Left forelimb (tissue), 1 donor: ENCODE results near the gene HTT.
"Not testable (repeated sequence)": the region's sequence is repeated elsewhere in the genome, so short reads cannot be mapped to it uniquely, and the experiment has no call there.

ENCODE experiments used
- DNase-seq: peaks from one replicate; pipeline ENCODE4 v3.0.0-alpha.2; 2018; ENCODE audit warnings: low spot score

HTT gene

DNA sequence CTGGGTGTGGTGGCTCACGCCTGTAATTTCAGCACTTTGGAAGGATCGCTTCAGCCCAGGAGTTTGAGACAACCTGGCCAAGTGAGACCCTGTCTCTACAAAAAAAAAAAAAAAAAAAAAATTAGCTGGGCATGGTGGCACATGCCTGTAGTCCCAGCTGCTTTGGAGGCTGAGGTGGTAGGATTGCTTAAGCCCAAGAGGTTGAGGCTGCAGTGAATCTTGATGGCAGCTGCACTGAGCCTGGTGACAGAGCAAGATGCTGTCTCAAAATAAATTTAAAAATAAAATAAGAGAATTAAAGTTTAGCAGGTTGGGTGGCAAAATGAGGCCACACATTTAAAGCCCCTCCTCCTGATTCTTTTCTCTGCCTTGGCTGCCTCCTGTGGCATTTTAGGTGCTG, 47.1 kb downstream of the HTT start:
- DNase-seq: no peak

DNA sequence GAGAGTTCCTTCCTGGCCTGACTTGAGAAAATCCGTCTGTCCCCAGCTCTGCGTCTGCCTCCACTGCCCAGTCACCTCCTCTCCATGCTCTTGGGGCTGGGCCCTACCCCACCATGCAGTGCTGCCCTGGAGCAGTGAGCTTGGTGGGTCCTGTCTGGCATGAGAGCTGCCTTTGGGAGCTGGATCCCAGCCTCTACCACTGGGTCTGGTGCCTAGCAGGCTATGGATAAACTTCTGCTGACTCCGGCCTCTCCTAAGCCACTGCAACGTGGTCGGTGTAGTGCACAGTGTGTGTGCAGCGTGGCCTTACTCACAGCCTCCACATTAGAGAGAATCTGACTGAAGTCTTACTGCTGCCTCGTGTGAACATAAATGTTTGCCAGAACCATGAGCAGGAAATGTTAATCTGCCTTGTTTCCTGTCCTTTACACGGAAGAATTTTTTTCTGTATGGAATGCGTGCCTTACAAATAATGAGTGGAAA, 47.6 kb downstream of the HTT start:
- DNase-seq: no peak

DNA sequence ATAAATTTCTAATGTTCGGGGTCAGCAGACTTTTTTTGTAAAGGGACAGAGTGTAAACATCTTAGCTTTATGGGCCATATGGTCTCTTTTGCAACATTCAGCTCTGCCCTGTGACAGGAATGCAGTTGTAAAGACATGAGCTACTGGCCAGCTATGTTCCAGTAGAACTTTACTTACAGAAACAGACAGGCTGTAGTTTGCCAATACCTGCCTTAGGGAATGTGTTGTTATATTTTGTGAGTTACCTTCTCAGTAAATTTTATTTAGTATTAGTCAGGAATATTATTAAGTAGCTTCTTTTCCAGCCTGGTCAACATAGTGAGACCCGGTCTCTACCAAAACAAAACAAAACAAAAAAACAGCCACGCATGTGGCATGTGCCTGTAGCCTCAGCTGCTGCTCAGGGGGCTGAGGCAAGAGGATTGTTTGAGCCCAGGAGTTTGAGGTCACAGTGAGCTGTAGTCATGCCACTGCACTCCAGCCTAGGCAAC, 48.7 kb downstream of the HTT start:
- no peak for DNase-seq

DNA sequence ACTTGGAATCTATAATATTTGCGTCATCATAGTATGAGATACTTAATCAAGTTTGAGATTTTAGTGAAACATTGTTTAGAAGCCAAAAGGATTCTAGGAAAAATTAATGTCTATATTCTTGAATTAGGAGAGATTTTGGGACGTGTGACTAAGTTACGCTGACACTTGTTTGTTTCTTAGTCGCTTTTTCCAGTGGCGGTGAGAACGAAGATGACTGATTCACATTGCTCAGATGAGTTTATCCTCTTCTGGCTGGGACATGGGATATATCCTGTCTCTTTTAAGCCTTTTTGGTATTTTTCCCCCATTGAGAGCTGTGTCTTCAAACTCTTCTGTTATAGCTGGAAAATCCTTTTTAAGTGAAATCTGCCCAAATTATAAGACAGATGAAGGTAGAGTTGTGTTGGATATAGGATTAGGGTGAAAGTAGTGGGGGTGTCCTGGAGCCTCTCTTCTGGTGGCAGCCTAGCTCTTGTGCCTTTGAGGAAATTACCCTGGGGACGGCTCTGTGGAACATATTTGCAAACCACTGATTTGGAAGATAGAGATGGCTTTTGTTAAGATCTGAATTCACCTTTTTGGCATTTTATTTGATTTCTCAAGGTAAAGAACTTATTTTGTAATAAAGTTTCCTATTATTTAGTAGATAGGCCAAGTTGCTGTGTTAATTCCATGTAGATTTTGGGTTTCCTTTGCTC, 49.7 kb downstream of the HTT start:
- DNase-seq: no peak

DNA sequence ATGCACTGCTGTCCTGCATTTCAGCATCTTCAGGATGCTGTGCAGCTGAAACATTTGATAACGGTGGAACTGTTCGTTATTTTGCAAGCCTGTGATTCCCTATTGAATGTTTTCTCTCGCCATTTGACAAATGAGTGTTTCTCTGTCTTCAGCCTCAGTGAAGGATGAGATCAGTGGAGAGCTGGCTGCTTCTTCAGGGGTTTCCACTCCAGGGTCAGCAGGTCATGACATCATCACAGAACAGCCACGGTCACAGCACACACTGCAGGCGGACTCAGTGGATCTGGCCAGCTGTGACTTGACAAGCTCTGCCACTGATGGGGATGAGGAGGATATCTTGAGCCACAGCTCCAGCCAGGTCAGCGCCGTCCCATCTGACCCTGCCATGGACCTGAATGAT, 52.6 kb downstream of the HTT start:
- DNase-seq: no peak

DNA sequence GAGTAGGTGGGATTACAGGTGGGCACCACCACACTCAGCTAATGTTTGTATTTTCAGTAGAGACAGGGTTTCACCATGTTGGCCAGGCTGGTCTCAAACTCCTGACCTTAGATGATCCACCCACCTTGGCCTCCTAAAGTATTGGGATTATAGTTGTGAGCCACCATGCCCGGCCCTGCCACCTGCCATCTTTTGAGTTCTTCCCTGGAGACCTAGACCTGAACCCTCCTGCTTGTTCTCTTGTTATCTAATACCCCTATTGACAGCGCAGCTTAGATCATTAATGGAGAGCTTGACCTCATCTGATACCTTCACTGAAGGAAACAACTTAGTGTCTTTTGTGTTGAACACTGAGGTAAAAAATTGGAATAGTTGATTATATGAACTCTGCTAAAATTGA, 53.6 kb downstream of the HTT start:
- DNase-seq: no peak

DNA sequence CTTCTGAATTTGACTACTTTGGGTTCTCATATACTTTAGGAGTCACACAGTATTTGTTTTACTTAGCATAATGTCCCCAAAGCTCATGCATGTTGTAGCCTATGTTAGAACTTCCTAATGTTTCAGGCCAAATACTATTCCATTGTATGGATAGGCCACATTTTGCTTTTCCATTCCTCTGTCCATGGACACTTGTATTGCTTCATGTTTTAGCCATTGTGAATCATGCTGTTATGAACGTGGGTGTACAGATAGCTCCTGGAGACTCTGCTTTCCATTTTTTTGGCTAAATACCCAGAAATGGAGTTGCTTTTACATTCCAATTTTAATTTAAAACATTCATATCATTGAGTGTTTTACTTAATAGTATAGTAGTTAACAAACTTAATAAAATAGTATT, 54.5 kb downstream of the HTT start:
- no peak for DNase-seq

DNA sequence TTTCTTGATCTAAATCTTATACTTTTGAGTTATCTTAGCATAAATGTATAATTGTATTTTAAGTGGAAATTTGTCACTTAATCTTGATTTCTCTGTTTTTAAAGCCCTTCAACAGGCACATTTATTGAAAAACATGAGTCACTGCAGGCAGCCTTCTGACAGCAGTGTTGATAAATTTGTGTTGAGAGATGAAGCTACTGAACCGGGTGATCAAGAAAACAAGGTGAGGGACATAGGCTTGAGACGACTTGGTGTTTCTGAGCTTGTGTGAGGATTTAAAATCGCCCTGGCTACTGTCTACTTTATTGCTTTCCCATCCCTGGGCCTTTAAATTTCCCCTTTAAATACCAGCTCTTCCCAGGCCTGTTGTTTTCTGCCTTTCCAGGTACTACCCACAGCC, 55.7 kb downstream of the HTT start:
- no peak for DNase-seq

DNA sequence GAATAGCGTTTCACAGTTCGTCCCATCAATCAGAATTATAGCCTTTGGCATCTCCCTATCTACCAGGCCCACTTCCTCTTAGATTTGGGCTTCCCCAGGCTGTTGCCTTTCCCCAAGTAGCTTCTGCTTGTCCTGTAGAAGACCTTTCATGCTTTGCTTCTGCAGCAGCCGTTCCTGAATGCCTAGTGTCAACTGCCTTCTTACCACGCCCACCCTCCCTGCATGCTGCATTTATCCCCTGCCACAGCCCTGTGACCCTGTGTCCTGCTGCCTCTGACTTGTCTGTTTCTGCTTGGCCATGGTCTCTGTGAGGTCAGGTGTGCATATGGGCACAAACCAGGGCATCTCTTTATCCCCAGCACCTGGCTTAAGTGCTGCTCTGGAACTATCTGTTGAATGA, 56.3 kb downstream of the HTT start:
- no peak for DNase-seq

DNA sequence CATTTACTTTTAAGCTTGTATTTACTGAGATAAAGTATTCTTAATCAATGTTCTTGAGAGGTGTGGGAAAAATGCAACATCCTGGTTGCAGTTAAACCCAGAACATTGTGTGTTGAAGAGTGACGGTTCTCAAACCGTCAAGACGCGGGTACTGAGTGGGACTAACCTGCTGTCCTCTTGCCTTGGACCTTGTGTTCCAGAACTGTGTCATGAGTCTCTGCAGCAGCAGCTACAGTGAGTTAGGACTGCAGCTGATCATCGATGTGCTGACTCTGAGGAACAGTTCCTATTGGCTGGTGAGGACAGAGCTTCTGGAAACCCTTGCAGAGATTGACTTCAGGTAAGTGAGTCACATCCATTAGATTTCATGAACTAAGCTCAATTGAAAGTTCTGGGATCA, 59.7 kb downstream of the HTT start:
- no peak for DNase-seq

DNA sequence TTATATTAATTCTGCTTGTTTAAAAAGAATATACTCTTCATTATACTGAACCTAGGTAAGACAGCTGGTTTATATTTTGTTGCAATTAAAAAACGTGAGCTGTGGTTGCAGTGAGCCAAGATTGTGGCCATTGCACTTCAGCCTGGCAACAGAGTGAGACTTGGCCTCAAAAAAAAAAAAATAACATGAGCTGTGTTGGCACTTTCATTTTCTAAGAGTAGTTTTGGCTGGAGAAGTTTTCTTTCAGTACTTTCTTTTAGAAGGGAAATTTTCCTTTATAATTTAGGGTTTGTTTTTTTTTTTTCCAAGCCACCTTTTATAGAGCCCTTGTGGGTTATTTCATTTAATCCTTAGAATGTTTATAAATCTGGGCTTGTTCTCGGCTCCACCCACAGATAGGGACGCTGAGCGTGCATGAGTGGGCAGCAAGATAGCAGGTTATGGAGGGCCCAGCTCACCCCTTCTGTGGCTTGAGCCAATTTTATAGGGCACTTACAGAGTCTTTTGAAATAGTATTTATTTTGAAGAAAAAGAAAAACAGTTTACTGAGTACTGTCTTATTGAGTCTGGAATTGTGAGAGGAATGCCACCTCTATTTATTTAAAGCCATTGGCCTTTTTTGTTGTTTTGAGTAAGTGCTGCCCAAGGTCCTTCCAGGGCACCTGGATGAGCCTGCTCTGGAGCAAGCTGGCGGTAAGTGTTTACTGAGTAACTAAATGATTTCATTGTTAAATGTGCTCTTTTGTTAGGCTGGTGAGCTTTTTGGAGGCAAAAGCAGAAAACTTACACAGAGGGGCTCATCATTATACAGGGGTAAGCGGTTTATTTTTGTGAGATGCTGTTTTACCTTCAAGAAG, 60.9 kb downstream of the HTT start:
- no peak for DNase-seq

DNA sequence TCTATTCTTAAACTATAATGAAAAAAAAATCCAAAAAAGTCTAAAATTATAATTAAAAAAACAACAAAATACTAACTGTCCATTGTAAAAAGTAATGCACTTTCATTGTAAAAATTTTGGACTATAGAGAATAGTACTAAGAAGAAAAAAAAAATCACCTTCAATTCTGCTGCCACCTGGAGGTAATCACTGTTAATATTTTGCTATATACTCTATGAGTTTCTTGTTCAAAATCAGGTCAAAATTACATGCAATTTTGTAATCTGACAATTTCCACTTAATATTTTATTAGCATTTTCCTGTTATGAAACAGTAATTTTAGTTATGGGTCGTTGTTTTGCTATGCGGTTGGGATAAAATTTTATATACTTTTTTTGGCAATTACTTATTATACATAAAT, 62.0 kb downstream of the HTT start:
- no peak for DNase-seq

DNA sequence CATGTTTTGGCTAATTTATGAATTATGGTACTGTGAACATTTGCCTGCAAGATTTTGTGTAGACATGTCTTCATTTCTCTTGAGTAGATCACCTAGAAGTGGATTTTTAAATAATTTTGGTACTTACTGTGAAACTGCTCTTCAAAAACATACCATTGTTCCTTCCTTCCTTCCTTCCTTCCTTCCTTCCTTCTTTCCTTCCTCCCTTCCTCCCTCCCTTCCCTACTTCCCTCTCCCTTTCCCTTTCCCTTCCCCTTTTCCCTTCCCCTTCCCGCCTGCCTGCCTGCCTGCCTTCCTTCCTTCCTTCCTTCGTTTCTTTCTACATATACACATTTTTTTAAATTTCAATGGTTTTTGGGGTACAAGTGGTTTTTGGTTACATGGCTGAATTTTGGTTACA, 63.4 kb downstream of the HTT start:
- no peak for DNase-seq

DNA sequence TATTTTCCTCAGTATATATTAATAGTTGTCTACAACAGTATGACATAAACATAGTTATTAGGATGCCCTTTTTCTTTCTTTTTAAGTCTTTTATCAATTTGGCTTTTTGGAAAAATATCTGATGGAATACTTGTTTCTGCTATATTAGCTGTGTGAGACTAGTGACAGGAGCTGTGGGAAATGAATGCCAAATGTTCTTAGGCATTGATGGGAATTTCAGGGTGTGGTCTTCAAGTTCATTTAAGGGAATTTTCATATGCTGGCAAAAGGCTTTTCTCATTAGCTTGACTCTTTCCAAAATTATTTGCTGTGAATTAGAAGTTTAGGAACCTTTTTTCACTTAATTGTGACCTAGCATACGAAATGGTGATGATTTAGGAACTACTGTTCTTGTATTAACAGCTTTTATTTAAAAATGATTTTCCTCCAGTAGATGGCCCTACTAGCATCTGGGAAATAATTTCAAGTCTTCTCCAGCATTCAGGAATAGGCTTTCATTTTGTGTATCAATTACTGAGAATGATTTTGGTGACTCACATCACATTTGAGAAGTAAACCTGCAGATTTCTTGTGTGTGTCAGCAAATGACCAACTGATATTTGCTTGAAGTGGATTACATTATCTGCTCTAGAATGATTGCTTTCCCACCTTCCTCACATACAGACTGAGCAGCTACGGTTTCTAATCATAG, 70.9 kb downstream of the HTT start:
- no peak for DNase-seq

DNA sequence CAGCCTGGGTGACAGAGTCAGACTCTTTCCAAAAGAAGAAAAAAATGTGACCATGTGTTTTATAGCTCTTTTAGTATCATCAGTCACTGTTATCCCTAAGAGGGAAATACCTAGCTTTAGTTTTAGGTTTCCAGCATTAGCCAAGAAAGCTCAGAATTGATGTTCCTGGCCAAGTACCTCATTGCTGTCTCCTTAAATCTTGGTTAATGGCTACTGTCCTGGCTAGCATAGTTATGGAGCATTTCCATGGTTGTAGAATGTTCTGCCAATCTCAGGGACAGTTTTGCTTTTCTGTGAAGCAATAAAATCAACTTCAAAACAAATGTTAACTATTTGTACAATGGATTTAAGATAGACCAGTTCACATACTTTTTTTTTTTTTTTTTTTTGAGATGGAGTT, 74.4 kb downstream of the HTT start:
- no peak for DNase-seq

DNA sequence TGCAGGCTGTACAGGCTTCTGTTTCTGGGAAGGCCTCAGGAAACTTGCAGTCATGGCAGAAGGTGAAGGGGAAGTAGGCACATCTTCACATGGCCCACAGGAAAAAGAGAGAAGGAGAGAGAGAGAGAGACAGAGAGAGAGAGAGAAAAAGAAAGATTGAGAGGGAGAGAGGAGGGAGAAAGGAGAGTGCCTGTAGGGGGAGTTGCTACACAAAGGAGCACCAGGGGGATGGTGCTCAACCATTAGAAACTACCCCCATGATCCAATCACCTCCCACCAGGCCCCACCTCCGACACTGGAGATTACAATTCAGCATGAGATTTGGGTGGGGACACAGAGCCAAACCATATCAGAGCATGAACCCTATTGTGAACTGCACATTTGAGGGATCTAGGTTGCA, 76.8 kb downstream of the HTT start:
- DNase-seq: not testable (repeated sequence)

DNA sequence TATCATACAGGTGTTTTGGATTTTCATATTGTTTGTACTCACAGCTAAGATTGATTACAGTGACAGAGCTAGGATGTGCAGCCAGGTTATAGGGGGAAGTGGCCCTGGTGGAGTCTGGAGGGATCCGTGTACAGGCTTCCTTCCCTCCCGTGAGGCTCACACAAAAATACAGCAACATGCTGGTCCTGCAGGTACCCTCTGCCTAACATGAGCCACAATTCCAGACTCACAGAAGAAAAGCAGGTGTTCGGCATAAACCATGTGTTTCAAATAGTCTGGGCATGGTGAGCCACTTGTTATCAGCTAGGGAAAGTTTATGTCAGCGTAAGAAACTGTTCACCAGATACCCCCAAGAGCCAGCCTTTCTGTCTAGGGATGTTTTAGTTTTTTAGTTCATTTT, 82.9 kb downstream of the HTT start:
- DNase-seq: no peak

DNA sequence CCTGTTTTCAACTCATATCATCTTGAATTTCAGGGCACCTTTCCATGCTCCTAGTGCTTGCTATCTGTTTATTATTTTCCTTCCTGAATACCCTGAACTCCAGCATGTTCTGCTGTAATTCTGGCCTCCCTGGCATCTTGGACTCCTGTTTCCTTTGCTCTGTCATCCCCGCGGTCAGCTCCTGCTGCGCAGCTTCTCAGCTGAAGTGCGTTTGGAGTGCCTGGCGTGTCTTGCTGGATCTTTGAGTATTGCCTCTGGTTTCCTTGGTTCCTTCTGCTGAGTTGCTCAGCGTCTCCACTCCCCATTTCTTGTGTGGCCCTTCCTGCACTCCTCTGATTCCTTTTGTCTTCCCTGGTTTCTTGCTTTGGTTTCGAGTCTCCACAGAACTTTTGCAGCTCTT, 84.4 kb downstream of the HTT start:
- DNase-seq: no peak

DNA sequence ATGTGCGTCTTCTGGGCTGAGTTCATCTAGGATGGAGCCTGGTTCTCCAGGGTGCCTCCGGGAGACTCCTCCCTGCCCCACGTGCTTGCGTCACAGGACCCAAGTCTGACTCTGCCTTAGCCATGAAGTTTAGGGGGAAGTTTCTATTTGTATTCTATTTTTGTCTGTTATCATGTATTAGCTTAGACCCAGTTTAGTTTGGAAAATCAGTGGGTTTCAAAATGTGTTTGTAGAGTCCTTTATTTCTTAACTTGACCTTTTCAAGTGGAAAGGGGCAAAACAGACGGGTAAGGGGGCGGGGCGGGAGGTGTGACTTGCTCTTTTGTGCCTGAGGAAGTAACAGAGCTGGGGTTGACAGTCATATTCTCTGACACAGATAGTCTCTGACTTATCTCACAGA, 86.0 kb downstream of the HTT start:
- no peak for DNase-seq

DNA sequence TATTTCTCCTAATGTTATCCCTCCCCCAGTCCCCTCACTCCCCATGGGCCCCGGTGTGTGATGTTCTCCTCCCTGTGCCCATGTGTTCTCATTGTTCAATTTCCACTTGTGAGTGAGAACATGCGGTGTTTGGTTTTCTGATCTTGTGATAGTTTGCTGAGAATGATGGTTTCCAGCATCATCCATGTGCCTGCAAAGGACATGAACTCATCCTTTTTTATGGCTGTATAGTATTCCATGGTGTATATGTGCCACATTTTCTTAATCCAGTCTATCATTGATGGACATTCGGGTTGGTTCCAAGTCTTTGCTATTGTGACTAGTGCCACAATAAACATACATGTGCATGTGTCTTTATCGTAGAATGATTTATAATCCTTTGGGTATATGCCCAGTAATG, 86.6 kb downstream of the HTT start:
- DNase-seq: not testable (repeated sequence)

DNA sequence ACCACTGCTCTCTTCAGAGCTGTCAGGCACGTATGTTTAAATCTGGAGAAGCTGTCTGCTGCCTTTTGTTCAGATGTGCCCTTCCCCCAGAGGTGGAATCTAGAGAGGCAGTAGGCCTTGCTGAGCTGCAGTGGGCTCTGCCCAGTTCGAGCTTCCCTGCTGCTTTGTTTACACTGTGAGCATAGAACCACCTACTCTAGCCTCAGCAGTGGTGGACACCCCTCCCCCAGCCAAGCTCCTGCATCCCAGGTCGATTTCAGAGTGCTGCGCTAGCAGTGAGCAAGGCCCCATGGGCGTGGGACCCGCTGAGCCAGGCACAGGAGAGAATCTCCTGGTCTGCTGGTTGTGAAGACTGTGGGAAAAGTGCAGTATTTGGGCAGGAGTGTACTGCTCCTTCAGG, 92.0 kb downstream of the HTT start:
- not testable (repeated sequence) for DNase-seq

DNA sequence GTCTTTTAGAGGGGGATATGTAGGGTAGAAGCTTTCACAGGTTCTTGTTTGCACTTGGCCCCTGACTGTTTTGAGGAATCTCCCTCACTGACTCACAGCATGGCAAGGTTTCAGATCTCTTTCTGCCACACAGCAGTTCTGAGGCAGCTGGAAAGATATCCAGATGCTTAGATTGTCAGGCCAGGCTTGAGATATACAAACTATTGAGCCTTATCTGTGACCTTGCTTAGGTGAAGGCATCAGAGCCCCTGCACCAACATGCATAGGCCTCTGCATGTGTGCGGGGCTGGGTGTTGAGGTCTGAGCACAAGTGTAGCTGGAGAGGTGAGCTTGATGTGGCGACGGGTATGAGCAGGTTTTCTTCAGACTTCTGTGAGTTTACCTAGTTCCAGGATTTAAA, 93.5 kb downstream of the HTT start:
- DNase-seq: no peak
